ENCODE measurements around the gene DSG3. TPM values are rescaled to one million over a fixed set of nuclear protein-coding genes. Genes with fewer than 3 reads are reported as not detected.

The DSG3 gene
- total and polyA plus RNA-seq, 10 of the 15 experiments (the other 5 are each of a cell fraction or from before 2014, with no cell fraction given): 0.01 to 0.36 (median 0.30) TPM

DNA sequence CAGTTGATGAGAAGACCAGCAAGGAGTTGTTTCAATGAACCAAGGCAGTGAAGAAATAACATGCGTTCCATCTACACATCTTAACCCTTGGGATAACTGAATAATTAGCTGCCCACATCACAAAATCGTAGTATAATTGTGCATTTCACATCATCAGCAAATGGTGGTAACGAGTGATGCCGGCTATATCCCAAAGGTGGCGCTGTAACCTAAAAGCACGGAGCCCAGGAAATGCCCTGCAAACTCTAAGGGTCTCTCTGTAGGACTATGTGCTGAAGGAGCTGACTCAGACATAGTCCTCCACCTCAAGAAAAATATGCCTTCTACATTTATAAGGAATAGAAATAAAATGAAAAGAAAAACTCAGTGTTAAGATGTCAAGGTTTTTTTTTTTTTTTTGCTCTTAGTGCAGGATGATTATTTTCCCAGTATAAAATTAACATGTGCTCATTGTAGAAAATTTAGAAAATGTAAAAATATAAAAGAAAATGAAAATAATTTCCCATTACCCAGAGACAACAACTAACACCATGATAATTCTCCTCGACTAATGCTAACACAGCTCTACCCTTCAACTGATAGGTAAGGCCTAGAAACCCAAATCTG is 23.1 kb upstream of the DSG3 start:
- CTCF ChIA-PET: interaction anchor here (0.7 to 4.5 kb wide), 45 partner anchors 8 to 552 kb away, joined by 3 to 43 read pairs (median 5); no protein-coding TSS in a partner anchor
- H3K9me3 ChIP-seq (replicated peaks; ENCODE audit: control insufficient read depth, insufficient read depth, low read length): no peaks in the 10 kb centered on the region
- in situ Hi-C loops (cut with MboI): loop anchor here (10.0 kb wide), 1 partner anchor 130 kb away; no protein-coding TSS in a partner anchor
- H3K9ac ChIP-seq (ENCODE audit: control insufficient read depth, insufficient read depth, low read length): no peak overlapping the region
- no peaks in the 10 kb centered on the region for H3K4me1 ChIP-seq (ENCODE audit: control insufficient read depth, insufficient read depth, low read length)
- POLR2A ChIA-PET: no interaction called here
- no peaks in the 10 kb centered on the region for H3K27me3 ChIP-seq (replicated peaks in 1 of 2; ENCODE audit: control insufficient read depth in 2 of 2, insufficient read depth in 2 of 2, low read length in 1 of 2)
- 17% methylated on average over 7 of the region's 7 CpGs for WGBS (ENCODE audit: insufficient coverage, insufficient replicate concordance, low lambda C conversion rate, missing lambda C conversion rate)
- no peak overlapping the region; the same call in 1 of the 2 replicates for H2AFZ ChIP-seq (ENCODE audit: control insufficient read depth, low read depth, low read length)
- TF ChIP-seq ATF3 (IDR thresholded peaks at IDR 0.05; ENCODE audit: borderline replicate concordance, extremely low read depth, low read depth, low read length) (no peak), SMARCA5 (IDR thresholded peaks at IDR 0.05) (0 out of 2 replicates have a peak, but pooled peaks have one; percentile 32), YY1 (IDR thresholded peaks at IDR 0.05; ENCODE audit: low read depth, low read length) (peak; percentile 81), ZNF384 (IDR thresholded peaks at IDR 0.05; ENCODE audit: borderline replicate concordance, low read depth, low read length) (peak; percentile 38; the same call in 1 of the 2 replicates), RAD21 (IDR thresholded peaks at IDR 0.05; ENCODE audit: insufficient read depth, low read depth, low read length) (peak; percentile 94), IRF4 (IDR thresholded peaks at IDR 0.05; ENCODE audit: low read depth, low read length) (peak; percentile 29; the same call in 1 of the 2 replicates), SMC3 (IDR thresholded peaks at IDR 0.05; ENCODE audit: borderline replicate concordance, low read length) (peak; percentile 77; the same call in 1 of the 2 replicates), CTCF (IDR thresholded peaks at IDR 0.05 in 2 of 3, conservative IDR thresholded peaks at IDR 0.05 in 1 of 3; ENCODE audit: control insufficient read depth in 2 of 3, extremely low read depth in 1 of 3, insufficient read depth in 1 of 3, low read depth in 3 of 3, low read length in 3 of 3) (peak; percentile 78 to 86 (median 80)), TCF12 (IDR thresholded peaks at IDR 0.05; ENCODE audit: low read depth, low read length) (no peak), POU2F2 (IDR thresholded peaks at IDR 0.05; ENCODE audit: borderline replicate concordance, low read depth, low read length) (peak; percentile 14; the same call in 1 of the 3 replicates), MEF2A (IDR thresholded peaks at IDR 0.05; ENCODE audit: insufficient read depth, low read depth, low read length) (0 out of 2 replicates have a peak, but pooled peaks have one; percentile 28)
- no peaks in the 10 kb centered on the region for H4K20me1 ChIP-seq (ENCODE audit: control insufficient read depth, insufficient read depth)
- H3K27ac ChIP-seq (ENCODE audit: control insufficient read depth, insufficient read depth): no peak overlapping the region
- RAD21 ChIA-PET (ENCODE audit: unreplicated experiment): interaction anchor here (0.7 to 2.9 kb wide), 23 partner anchors 13 to 425 kb away, joined by 3 to 18 read pairs (median 4); no protein-coding TSS in a partner anchor
- no peak for DNase-seq (ENCODE audit: low read depth, low spot score)
- ATAC-seq: peak; percentile 89
- intact Hi-C loops (cut with micrococcal nuclease; ENCODE audit: unreplicated experiment): loop anchor here (2.0 to 10.0 kb wide), 3 partner anchors 76 to 550 kb away; no protein-coding TSS in a partner anchor
- no TSS peak for BruUV-seq (replicated peaks)
- H3K36me3 ChIP-seq (ENCODE audit: control insufficient read depth in 2 of 2, insufficient read depth in 2 of 2, low read length in 1 of 2): no peaks in the 10 kb centered on the region
- SMC1A ChIA-PET (ENCODE audit: uncharacterized antibody, unreplicated experiment): interaction anchor here (0.5 to 6.7 kb wide), 30 partner anchors 9 to 553 kb away, joined by 3 to 53 read pairs (median 4); partner anchors contain the start of gene DSG2
- H3K79me2 ChIP-seq (ENCODE audit: control insufficient read depth, insufficient read depth, low read length): no peaks in the 10 kb centered on the region
- H3K4me2 ChIP-seq (ENCODE audit: control insufficient read depth, insufficient read depth): no peak overlapping the region
- FAIRE-seq: no peak
- no peak overlapping the region for H3K4me3 ChIP-seq

All from GM12878 (cell line).